ENCODE measurements around the gene TBRG1.
A peak's percentile ranks its signal among the peaks of the same experiment; 100 is the strongest.

TBRG1 gene

DNA sequence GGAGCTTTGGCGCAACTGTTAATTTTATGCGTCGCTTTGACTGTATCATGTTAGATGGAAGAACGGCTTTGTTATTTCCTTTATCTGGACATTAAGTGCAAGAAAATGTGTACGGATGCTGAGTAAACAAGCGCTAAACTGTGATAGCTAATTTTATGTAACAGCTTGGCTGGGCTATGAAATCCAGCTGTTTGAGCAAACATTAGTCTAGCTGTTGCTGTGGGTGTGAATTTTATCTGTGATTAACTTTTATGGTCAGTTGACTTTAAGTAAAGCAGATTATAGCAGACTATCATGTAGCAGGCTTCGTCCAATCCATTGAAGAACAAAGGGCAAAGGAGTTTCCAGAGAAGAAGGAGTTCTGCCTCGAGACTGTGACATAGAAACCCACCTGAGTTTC is 38.9 kb upstream of the TBRG1 start:
- Histone ChIP-seq H3K9me3 (no peaks in the 10 kb centered on the region), H3K27ac (no peak overlapping the region), H3K4me3 (no peak overlapping the region), H3K27me3 (peaks cover 0 to 3% of the 10 kb centered on the region in 2 donors), H3K36me3 (no peaks in the 10 kb centered on the region), H3K4me1 (no peaks in the 10 kb centered on the region)
- DNase-seq, result no peak
- TF ChIP-seq, protein P1, sequence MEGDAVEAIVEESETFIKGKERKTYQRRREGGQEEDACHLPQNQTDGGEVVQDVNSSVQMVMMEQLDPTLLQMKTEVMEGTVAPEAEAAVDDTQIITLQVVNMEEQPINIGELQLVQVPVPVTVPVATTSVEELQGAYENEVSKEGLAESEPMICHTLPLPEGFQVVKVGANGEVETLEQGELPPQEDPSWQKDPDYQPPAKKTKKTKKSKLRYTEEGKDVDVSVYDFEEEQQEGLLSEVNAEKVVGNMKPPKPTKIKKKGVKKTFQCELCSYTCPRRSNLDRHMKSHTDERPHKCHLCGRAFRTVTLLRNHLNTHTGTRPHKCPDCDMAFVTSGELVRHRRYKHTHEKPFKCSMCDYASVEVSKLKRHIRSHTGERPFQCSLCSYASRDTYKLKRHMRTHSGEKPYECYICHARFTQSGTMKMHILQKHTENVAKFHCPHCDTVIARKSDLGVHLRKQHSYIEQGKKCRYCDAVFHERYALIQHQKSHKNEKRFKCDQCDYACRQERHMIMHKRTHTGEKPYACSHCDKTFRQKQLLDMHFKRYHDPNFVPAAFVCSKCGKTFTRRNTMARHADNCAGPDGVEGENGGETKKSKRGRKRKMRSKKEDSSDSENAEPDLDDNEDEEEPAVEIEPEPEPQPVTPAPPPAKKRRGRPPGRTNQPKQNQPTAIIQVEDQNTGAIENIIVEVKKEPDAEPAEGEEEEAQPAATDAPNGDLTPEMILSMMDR (IDR thresholded peaks at IDR 0.05), result no peak
- intact Hi-C loops (cut with DNase I; ENCODE audit: low total_unique reads), result loop anchor here (10.0 kb wide), 1 partner anchor 509 kb away; no protein-coding TSS in a partner anchor

DNA sequence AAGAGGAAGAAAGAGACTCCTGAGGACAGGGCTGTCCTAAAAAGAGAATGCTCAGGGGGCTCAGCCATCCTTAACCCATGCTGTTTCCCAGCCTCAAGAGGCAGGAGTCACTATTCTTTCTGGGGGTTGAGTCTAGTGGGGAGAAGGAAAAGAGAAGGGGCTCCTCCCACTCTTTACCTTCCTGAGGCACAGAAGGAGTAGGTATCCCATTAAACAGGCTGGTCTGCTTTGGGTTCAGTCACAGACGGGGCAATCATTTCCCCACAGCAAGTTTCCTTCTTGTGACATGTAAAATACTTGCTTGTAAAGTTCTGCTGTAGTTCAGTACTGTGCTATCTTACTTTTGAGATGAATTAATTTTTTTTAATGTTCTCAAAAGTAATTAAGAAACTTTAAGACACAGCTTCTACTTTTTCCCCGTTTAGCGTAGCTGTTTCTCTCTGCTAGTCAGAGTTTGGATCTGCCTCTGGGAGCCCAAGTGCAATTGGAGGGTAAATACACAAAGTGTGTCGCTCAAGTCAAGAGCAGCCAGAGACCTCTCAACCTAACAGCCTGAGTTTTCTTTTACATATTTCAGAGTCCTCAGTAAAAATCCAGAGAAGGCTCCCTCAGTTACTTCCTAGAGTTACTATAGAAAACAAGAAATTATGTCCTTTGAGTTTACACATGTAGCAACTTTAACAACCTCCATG is 37.8 kb upstream of the TBRG1 start:
- H3K27me3 ChIP-seq, result peaks cover 0 to 3% of the 10 kb centered on the region in 2 donors
- no peak for DNase-seq
- intact Hi-C loops (cut with DNase I; ENCODE audit: low total_unique reads), result loop anchor here (10.0 kb wide), 1 partner anchor 510 kb away; no protein-coding TSS in a partner anchor
- no peaks in the 10 kb centered on the region for H3K4me1 ChIP-seq
- TF ChIP-seq, protein P1 (IDR thresholded peaks at IDR 0.05), result no peak
- H3K9me3 ChIP-seq, result no peaks in the 10 kb centered on the region
- no peak overlapping the region for H3K27ac ChIP-seq
- no peaks in the 10 kb centered on the region for H3K36me3 ChIP-seq
- no peak overlapping the region for H3K4me3 ChIP-seq

DNA sequence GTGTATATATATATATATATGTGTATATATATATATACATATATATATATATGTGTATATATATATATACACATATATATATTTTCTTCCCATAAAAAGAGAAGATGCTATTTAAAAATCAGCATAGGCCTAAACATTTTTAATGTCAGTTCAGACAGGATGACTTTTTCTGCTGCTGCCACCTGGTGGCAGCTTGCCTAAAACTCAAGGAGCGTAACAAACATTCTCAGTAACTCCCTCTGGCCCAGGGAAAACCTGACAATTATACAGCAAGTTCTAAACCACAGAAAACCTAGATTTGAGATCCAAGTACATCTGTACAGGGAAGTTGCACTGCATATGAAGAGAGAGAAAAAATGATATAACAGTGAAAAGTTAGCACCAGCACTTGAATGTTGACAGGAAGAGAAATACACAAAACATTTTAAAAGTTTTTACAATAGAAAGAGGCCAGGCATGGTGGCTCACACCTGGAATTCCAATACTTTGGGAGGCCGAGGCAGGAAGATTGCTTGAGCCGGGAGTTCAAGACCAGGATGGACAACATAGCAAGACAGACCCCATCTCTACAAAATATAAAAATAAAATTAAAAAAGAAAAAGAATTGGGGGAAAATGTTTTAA is 36.3 kb upstream of the TBRG1 start:
- intact Hi-C loops (cut with DNase I; ENCODE audit: low total_unique reads), result loop anchor here (10.0 kb wide), 1 partner anchor 512 kb away; no protein-coding TSS in a partner anchor
- peaks cover 0 to 3% of the 10 kb centered on the region in 2 donors for H3K27me3 ChIP-seq
- H3K36me3 ChIP-seq, result no peaks in the 10 kb centered on the region
- peak in 1 of 2 donors; percentile 36 for DNase-seq
- no peak overlapping the region for H3K27ac ChIP-seq
- no peak overlapping the region for H3K4me3 ChIP-seq
- no peaks in the 10 kb centered on the region for H3K9me3 ChIP-seq
- H3K4me1 ChIP-seq, result no peaks in the 10 kb centered on the region
- TF ChIP-seq, protein P1 (IDR thresholded peaks at IDR 0.05), result peak; percentile 27 to 40

DNA sequence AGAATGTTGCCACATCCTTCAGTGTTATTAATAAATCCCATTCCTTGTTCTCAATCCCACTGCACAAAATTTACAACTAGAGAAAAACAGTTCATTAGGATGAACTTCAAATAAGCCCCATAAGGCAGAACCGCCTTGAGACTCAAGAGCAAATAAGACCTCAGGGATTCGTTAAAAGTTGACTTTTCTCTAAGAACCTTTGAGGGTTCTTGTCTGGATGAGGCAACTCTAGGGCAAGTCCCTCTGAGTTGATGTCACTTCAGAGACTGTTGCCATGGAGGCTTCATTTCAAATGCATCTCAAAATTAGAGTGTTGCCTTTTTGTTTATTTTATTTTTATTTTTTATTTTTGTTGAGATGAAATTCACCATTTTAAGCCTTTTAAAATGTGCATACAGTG is 31.2 kb upstream of the TBRG1 start:
- H3K36me3 ChIP-seq, result no peaks in the 10 kb centered on the region
- intact Hi-C loops (cut with DNase I; ENCODE audit: low total_unique reads), result no loop called here
- peaks cover 0 to 9% of the 10 kb centered on the region in 2 donors for H3K27me3 ChIP-seq

DNA sequence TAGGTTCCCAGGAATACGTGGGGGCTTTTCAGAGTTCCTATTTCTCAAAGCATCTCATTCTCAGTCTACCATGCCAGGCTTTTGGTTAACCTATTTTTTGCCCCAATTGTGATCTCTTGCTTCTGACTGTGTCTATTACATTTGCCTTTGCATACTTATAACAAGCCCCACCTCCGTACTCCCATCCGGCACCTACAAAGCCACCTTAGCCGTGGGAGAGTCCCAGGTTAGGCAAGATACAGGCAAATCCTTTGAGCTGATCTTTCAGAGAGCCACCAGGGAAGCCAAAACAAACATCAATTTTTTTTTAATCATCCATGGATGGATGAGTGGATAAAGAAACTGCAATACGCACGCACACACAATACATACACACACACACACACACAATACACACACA is 30.0 kb upstream of the TBRG1 start:
- no peak overlapping the region for H3K27ac ChIP-seq
- TF ChIP-seq, protein P1 (IDR thresholded peaks at IDR 0.05), result no peak
- no peaks in the 10 kb centered on the region for H3K4me1 ChIP-seq
- no peak overlapping the region for H3K4me3 ChIP-seq
- H3K36me3 ChIP-seq, result no peaks in the 10 kb centered on the region
- H3K27me3 ChIP-seq, result peaks cover 0 to 9% of the 10 kb centered on the region in 2 donors
- H3K9me3 ChIP-seq, result no peaks in the 10 kb centered on the region
- no peak for DNase-seq
- intact Hi-C loops (cut with DNase I; ENCODE audit: low total_unique reads), result no loop called here

More for the DNA sequence above, 31.2 kb upstream of the TBRG1 start:
- no peak overlapping the region for H3K4me3 ChIP-seq
- no peaks in the 10 kb centered on the region for H3K9me3 ChIP-seq
- H3K4me1 ChIP-seq, result no peaks in the 10 kb centered on the region
- no peak for DNase-seq
- TF ChIP-seq, protein P1 (IDR thresholded peaks at IDR 0.05), result no peak
- no peak overlapping the region for H3K27ac ChIP-seq

Measured in tibial artery (tissue), 4 donors.